ENCODE results near the gene APPL2. TPM values are rescaled to one million over a fixed set of nuclear protein-coding genes. Genes with fewer than 3 reads are reported as not detected.
"Not testable (repeated sequence)": the region's sequence is repeated elsewhere in the genome, so short reads cannot be mapped to it uniquely, and the experiment has no call there.

Gene APPL2
- total RNA-seq, 1 donor from 2014 or later: 37.5 TPM

DNA sequence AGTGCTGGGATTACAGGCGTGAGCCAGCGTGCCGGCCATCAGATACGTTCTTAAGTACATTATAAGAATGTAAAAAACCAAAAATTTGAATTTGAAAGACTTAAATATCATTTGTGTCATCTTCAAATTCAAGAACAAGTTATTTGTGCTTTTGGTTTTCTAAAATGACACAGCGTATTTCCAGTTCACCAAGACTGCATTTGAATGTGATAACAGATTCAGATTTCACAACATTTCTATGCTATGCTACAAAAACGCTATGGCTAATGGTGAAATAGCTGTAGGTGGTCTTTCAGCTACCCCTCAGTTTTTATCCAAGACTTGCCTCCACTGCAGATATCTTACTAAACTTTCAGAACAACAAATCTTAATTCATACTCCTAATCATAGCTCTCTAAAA lies 46.7 kb downstream of the APPL2 start:
- no peaks in the 10 kb centered on the region for H3K27me3 ChIP-seq
- H3K9me3 ChIP-seq (ENCODE audit: low read depth): no peaks in the 10 kb centered on the region
- Mint-ChIP-seq H3K27me3 (ENCODE audit: insufficient read depth, low read depth) (no peaks in the 10 kb centered on the region), H3K36me3 (peaks cover 62% of the 10 kb centered on the region), H3K4me3 (no peak overlapping the region), H3K27ac (no peak overlapping the region), H3K4me1 (no peaks in the 10 kb centered on the region), H3K9me3 (peaks cover 8% of the 10 kb centered on the region)
- no peaks in the 10 kb centered on the region for H4K20me1 ChIP-seq (ENCODE audit: low read depth)
- no peak overlapping the region for H3K4me3 ChIP-seq
- DNase-seq (ENCODE audit: low spot score): no peak
- no peak overlapping the region for H3K27ac ChIP-seq
- no peaks in the 10 kb centered on the region for H3K79me2 ChIP-seq (ENCODE audit: low read depth)
- no peaks in the 10 kb centered on the region for H3K4me1 ChIP-seq
- H2AFZ ChIP-seq (replicated peaks): no peak overlapping the region
- H3K4me2 ChIP-seq: no peak overlapping the region
- TF ChIP-seq EZH2phosphoT487 (IDR thresholded peaks at IDR 0.05) (no peak), EZH2 (IDR thresholded peaks at IDR 0.05) (no peak)
- TF ChIP-seq, protein P1, sequence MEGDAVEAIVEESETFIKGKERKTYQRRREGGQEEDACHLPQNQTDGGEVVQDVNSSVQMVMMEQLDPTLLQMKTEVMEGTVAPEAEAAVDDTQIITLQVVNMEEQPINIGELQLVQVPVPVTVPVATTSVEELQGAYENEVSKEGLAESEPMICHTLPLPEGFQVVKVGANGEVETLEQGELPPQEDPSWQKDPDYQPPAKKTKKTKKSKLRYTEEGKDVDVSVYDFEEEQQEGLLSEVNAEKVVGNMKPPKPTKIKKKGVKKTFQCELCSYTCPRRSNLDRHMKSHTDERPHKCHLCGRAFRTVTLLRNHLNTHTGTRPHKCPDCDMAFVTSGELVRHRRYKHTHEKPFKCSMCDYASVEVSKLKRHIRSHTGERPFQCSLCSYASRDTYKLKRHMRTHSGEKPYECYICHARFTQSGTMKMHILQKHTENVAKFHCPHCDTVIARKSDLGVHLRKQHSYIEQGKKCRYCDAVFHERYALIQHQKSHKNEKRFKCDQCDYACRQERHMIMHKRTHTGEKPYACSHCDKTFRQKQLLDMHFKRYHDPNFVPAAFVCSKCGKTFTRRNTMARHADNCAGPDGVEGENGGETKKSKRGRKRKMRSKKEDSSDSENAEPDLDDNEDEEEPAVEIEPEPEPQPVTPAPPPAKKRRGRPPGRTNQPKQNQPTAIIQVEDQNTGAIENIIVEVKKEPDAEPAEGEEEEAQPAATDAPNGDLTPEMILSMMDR (IDR thresholded peaks at IDR 0.05): no peak
- H3F3A ChIP-seq (ENCODE audit: low read depth): no peaks in the 10 kb centered on the region
- peaks cover 16% of the 10 kb centered on the region for H3K36me3 ChIP-seq
- H3K9ac ChIP-seq: no peak overlapping the region

DNA sequence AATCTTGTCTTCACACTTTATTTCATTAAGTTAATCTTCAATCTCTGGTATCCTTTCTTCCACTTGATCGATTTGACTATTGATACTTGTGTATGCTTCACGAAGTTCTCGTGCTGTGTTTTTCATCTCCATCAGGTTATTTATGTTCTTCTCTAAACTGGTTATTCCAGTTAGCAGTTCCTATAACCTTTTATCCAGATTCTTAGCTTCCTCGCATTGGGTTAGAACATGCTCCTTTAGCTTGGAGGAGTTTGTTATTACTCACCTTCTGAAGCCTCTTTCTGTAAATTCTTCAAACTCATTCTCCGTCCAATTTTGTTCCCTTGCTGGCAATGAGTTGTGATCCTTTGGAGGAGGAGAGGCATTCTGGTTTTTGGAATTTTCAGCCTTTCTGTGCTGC lies 52.0 kb downstream of the APPL2 start:
- not testable (repeated sequence) for H3K79me2 ChIP-seq (ENCODE audit: low read depth); H3K4me1 Mint-ChIP-seq; H3F3A ChIP-seq (ENCODE audit: low read depth); H2AFZ ChIP-seq (replicated peaks); H3K27ac ChIP-seq; H4K20me1 ChIP-seq (ENCODE audit: low read depth); H3K4me3 ChIP-seq; H3K4me3 Mint-ChIP-seq; DNase-seq (ENCODE audit: low spot score); H3K27me3 Mint-ChIP-seq (ENCODE audit: insufficient read depth, low read depth); H3K27ac Mint-ChIP-seq; H3K4me1 ChIP-seq; H3K9ac ChIP-seq; H3K27me3 ChIP-seq; H3K9me3 ChIP-seq (ENCODE audit: low read depth); H3K4me2 ChIP-seq
- Mint-ChIP-seq H3K9me3 (peaks cover 48% of the 10 kb centered on the region), H3K36me3 (peaks cover 74% of the 10 kb centered on the region)
- peaks cover 20% of the 10 kb centered on the region for H3K36me3 ChIP-seq

DNA sequence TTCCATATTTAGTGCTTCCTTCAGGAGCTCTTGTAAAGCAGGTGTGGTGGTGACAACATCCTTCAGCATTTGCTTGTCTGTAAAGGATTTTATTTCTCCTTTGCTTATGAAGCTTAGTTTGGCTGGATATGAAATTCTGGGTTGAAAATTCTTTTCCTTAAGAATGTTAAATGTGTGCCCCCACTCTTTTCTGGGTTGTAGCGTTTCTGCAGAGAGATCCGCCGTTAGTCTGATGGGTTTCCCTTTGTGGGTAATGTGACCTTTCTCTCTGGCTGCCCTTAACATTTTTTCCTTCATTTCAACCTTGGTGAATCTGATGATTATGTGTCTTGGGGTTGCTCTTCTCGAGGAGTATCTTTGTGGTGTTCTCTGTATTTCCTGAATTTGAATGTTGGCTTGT lies 52.6 kb downstream of the APPL2 start:
- not testable (repeated sequence) for H2AFZ ChIP-seq (replicated peaks); H3K27me3 Mint-ChIP-seq (ENCODE audit: insufficient read depth, low read depth); H3K4me1 Mint-ChIP-seq; H3K4me3 ChIP-seq; H3K27ac Mint-ChIP-seq; H3K9ac ChIP-seq; H3K4me1 ChIP-seq; H3K27me3 ChIP-seq; H3K27ac ChIP-seq; H3K9me3 ChIP-seq (ENCODE audit: low read depth); H3K4me3 Mint-ChIP-seq; H4K20me1 ChIP-seq (ENCODE audit: low read depth); H3K4me2 ChIP-seq; H3K79me2 ChIP-seq (ENCODE audit: low read depth); H3F3A ChIP-seq (ENCODE audit: low read depth); DNase-seq (ENCODE audit: low spot score)
- peaks cover 48% of the 10 kb centered on the region for H3K9me3 Mint-ChIP-seq
- peaks cover 20% of the 10 kb centered on the region for H3K36me3 ChIP-seq
- H3K36me3 Mint-ChIP-seq: peaks cover 71% of the 10 kb centered on the region

DNA sequence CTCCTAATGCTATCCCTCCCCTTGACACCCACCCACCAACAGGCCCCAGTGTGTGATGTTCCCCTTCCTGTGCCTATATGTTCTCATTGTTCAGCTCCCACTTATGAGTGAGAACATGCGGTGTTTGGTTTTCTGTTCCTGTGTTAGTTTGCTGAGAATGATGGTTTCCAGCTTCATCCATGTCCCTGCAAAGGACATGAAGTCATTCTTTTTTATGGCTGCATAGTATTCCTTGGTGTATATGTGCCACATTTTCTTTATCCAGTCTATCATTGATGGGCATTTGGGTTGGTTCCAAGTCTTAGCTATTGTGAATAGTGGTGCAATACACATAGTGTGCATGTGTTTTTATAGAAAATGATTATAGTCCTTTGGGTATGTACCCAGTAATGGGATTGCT lies 56.9 kb downstream of the APPL2 start:
- H3K4me3 Mint-ChIP-seq; H3K4me1 Mint-ChIP-seq; H2AFZ ChIP-seq (replicated peaks); H3K4me2 ChIP-seq; DNase-seq (ENCODE audit: low spot score); H3K27me3 ChIP-seq; H3K4me3 ChIP-seq; H3K9ac ChIP-seq; H3F3A ChIP-seq (ENCODE audit: low read depth); H4K20me1 ChIP-seq (ENCODE audit: low read depth); H3K36me3 ChIP-seq; H3K79me2 ChIP-seq (ENCODE audit: low read depth); H3K27ac ChIP-seq; H3K27ac Mint-ChIP-seq; H3K4me1 ChIP-seq; H3K9me3 ChIP-seq (ENCODE audit: low read depth); H3K27me3 Mint-ChIP-seq (ENCODE audit: insufficient read depth, low read depth): not testable (repeated sequence)
- H3K9me3 Mint-ChIP-seq: peaks cover 38% of the 10 kb centered on the region
- H3K36me3 Mint-ChIP-seq: peaks cover 59% of the 10 kb centered on the region

DNA sequence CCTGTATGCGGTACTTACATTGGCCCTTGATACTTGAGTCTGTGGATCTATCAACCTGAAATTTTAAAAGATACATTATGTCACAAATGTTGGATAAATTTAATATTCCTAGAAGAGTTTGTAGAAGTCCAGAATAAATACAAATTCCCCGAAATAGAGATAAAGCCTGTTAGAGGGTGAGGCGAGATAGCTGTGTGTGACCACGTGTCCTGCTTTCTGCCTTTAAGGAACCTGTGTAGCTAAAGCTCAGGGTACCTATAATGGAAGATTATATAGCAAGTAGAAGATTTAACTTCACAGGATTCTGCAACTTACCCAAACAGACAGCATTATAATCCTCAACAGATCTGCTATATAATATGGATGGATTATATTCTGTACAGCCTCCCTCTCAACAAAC lies 58.8 kb downstream of the APPL2 start:
- H3K36me3 ChIP-seq: no peaks in the 10 kb centered on the region
- H3K79me2 ChIP-seq (ENCODE audit: low read depth): no peaks in the 10 kb centered on the region
- Mint-ChIP-seq H3K9me3 (peaks cover 25% of the 10 kb centered on the region), H3K27me3 (ENCODE audit: insufficient read depth, low read depth) (no peaks in the 10 kb centered on the region), H3K36me3 (peaks cover 47% of the 10 kb centered on the region), H3K4me3 (no peak overlapping the region), H3K4me1 (no peaks in the 10 kb centered on the region), H3K27ac (no peak overlapping the region)
- H2AFZ ChIP-seq (replicated peaks): no peak overlapping the region
- H3K4me2 ChIP-seq: no peak overlapping the region
- no peaks in the 10 kb centered on the region for H3F3A ChIP-seq (ENCODE audit: low read depth)
- H4K20me1 ChIP-seq (ENCODE audit: low read depth): no peaks in the 10 kb centered on the region
- no peaks in the 10 kb centered on the region for H3K4me1 ChIP-seq
- no peak overlapping the region for H3K9ac ChIP-seq
- DNase-seq (ENCODE audit: low spot score): no peak
- no peaks in the 10 kb centered on the region for H3K9me3 ChIP-seq (ENCODE audit: low read depth)
- TF ChIP-seq EZH2phosphoT487 (IDR thresholded peaks at IDR 0.05) (no peak), EZH2 (IDR thresholded peaks at IDR 0.05) (no peak)
- TF ChIP-seq, protein P1 (IDR thresholded peaks at IDR 0.05): no peak
- H3K27me3 ChIP-seq: no peaks in the 10 kb centered on the region
- H3K4me3 ChIP-seq: no peak overlapping the region
- H3K27ac ChIP-seq: no peak overlapping the region

Data from neural progenitor cell (in vitro differentiated cells).